Measurements from ENCODE around the gene RBM6. TPM values are rescaled to one million over a fixed set of nuclear protein-coding genes. Genes with fewer than 3 reads are reported as not detected.

Gene RBM6
- total and polyA plus RNA-seq, 9 of the 15 experiments (the other 6 are each of a cell fraction or from before 2014, with no cell fraction given) = 19.9 to 82.2 (median 57.8) TPM

GRCh38 chr3:49937090-49937489 lies 2.9 kb upstream of the RBM6 start (continued):
- TF ChIP-seq PKNOX1 (IDR thresholded peaks at IDR 0.05) = peak; percentile 58

- FAIRE-seq = no peak
- intact Hi-C loops (cut with micrococcal nuclease) = no loop called here
- in situ Hi-C loops (cut with MboI) = no loop called here
- TF ChIP-seq FOXA3 (CRISPR knock-in tag; conservative IDR thresholded peaks at IDR 0.05 in 1 of 2, IDR thresholded peaks at IDR 0.05 in 1 of 2) (no peak), ZBTB9 (CRISPR knock-in tag; IDR thresholded peaks at IDR 0.05) (no peak), ZBTB17 (CRISPR knock-in tag; IDR thresholded peaks at IDR 0.05) (0 out of 2 replicates have a peak, but pooled peaks have one; percentile 1), ZBTB11 (CRISPR knock-in tag; IDR thresholded peaks at IDR 0.05) (no peak), ELK3 (CRISPR knock-in tag; IDR thresholded peaks at IDR 0.05) (no peak), HES1 (IDR thresholded peaks at IDR 0.05; ENCODE audit: low read depth) (no peak), FOXP4 (CRISPR knock-in tag; IDR thresholded peaks at IDR 0.05; ENCODE audit: borderline replicate concordance) (no peak)
Measured at GRCh38 chr3:49940667-49941249, 808 bp downstream of the RBM6 start.

More at GRCh38 chr3:49940667-49941249, 808 bp downstream of the RBM6 start:
- no peaks in the 10 kb centered on the region for H3K9me1 ChIP-seq (ENCODE audit: control insufficient read depth, insufficient read depth, low read length)
- ATAC-seq (no peak), DNase-seq (ENCODE audit: extremely low read depth in 1 of 4, low spot score in 3 of 4) (no peak)
- peak overlapping the region; percentile 86 to 95 for H3K9ac ChIP-seq (ENCODE audit: insufficient read depth in 1 of 2, low read depth in 2 of 2, low read length in 2 of 2)
- peaks cover 15% of the 10 kb centered on the region; the same call in 2 of the 3 replicates for H3K36me3 ChIP-seq (ENCODE audit: control insufficient read depth, insufficient read depth, low read length)
- BruUV-seq (replicated peaks) = TSS peak; percentile 74
- no peaks in the 10 kb centered on the region for H4K20me1 ChIP-seq (replicated peaks; ENCODE audit: control insufficient read depth, insufficient read depth, low read length)
- peak overlapping the region; percentile 87 for H3K4me3 ChIP-seq
- peak overlapping the region; percentile 15; the same call in 1 of the 2 replicates for H2AFZ ChIP-seq (ENCODE audit: low read depth, low read length)
- no peaks in the 10 kb centered on the region for H3K9me3 ChIP-seq (replicated peaks; ENCODE audit: control insufficient read depth, insufficient read depth, low read depth, low read length)
- ChIA-PET CTCF (ENCODE audit: low intra/inter-chr PET ratio) (no interaction called here), POLR2A (interaction anchor here (0.6 to 3.3 kb wide), 10 partner anchors 7 to 396 kb away, joined by 3 to 38 read pairs (median 3); partner anchors contain the start of gene MON1A)
- peaks cover 4 to 9% of the 10 kb centered on the region in 2 experiments; a peak in 3 of 5 replicates for H3K4me1 ChIP-seq (replicated peaks in 1 of 2; ENCODE audit: control insufficient read depth in 2 of 2, insufficient read depth in 2 of 2, low read length in 2 of 2)
- peaks cover 55% of the 10 kb centered on the region for H3K79me2 ChIP-seq (ENCODE audit: control insufficient read depth, insufficient read depth, low read length)
- H3K4me2 ChIP-seq (ENCODE audit: insufficient read depth, low read length) = peak overlapping the region; percentile 88
- 7% methylated on average over 21 of the region's 23 CpGs for WGBS (ENCODE audit: insufficient coverage, low coverage, missing lambda C conversion rate)
- no peaks in the 10 kb centered on the region for H3K27me3 ChIP-seq (ENCODE audit: control insufficient read depth in 2 of 2, insufficient read depth in 2 of 2, low read length in 2 of 2)
- peak overlapping the region; percentile 96 for H3K27ac ChIP-seq (ENCODE audit: extremely low read depth, low read depth, low read length)
